Measurements from ENCODE around the gene TNFRSF19.

DNA sequence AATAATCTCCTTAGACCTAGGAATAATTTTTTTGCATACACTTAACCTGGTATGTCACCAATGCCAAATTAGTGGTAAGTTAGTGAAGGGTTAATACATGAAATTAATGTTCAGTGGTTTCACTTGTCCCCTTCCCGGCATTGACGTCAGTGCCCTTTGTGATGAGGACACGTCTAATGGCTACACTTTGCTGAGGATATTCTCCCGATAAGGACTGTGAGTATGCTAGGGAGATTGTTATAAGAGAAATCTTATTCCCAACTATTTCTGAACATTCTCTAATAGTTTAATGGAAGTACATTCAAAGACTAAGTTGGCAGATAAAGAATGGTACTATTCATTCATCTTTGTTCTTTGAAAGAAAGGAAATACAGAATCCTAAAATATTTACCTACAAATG, 102.4 kb downstream of the TNFRSF19 start:
- TF ChIP-seq, protein P1, sequence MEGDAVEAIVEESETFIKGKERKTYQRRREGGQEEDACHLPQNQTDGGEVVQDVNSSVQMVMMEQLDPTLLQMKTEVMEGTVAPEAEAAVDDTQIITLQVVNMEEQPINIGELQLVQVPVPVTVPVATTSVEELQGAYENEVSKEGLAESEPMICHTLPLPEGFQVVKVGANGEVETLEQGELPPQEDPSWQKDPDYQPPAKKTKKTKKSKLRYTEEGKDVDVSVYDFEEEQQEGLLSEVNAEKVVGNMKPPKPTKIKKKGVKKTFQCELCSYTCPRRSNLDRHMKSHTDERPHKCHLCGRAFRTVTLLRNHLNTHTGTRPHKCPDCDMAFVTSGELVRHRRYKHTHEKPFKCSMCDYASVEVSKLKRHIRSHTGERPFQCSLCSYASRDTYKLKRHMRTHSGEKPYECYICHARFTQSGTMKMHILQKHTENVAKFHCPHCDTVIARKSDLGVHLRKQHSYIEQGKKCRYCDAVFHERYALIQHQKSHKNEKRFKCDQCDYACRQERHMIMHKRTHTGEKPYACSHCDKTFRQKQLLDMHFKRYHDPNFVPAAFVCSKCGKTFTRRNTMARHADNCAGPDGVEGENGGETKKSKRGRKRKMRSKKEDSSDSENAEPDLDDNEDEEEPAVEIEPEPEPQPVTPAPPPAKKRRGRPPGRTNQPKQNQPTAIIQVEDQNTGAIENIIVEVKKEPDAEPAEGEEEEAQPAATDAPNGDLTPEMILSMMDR (IDR thresholded peaks at IDR 0.05): no peak
- no peak for TF ChIP-seq POLR2A (IDR thresholded peaks at IDR 0.05)

Measured in prostate gland (tissue), 2 donors.